ENCODE measurements around the gene HDGF. TPM values are rescaled to one million over a fixed set of nuclear protein-coding genes. Genes with fewer than 3 reads are reported as not detected.

Gene HDGF
- total RNA-seq, 2 experiments from 2014 or later = 60.8 TPM

DNA sequence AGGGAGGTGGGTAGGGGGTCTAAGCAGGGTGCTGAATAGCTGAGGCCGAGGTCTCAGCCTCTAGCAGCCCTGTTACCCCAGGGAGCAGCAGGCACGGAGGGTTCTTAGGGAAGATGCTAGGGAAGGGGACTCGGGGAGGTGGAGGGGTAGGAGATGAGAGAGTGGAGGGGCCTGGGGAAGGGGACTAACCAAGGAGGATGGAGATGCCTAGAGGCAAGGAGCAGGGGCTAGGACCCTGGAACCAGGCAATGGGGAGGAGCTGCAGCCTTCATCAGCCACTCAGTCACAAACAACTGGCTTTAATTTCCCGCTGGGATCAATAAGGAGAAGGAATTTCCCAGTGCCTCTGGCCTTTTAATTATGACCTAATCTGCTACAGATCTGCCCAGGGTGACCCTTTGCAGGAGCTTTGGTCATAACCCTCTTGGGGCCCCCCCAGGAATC lies 43.2 kb downstream of the HDGF start:
- Histone ChIP-seq H3K27ac (ENCODE audit: low read depth in 1 of 2, low read length in 2 of 2) (no peak overlapping the region), H3K4me1 (ENCODE audit: insufficient read depth, low read length) (peaks cover 35% of the 10 kb centered on the region), H3K27me3 (ENCODE audit: control insufficient read depth in 1 of 2, insufficient read depth in 2 of 2, low read length in 2 of 2) (peaks cover 17 to 18% of the 10 kb centered on the region in 2 experiments), H3K9me3 (ENCODE audit: control insufficient read depth in 1 of 2, insufficient read depth in 1 of 2, low read length in 2 of 2) (no peaks in the 10 kb centered on the region), H3K36me3 (ENCODE audit: insufficient read depth, low read length) (no peaks in the 10 kb centered on the region), H3K4me3 (ENCODE audit: low read length) (no peak overlapping the region)
- H3K27me3 Mint-ChIP-seq = peaks cover 21% of the 10 kb centered on the region
- DNase-seq (no peak), ATAC-seq (ENCODE audit: poor library complexity) (no peak)
- H3K36me3 Mint-ChIP-seq (ENCODE audit: low read depth) = no peaks in the 10 kb centered on the region
- intact Hi-C loops (cut with DNase I, micrococcal nuclease) = no loop called here
- H3K9me3 Mint-ChIP-seq = no peaks in the 10 kb centered on the region
- TF ChIP-seq, protein P1, sequence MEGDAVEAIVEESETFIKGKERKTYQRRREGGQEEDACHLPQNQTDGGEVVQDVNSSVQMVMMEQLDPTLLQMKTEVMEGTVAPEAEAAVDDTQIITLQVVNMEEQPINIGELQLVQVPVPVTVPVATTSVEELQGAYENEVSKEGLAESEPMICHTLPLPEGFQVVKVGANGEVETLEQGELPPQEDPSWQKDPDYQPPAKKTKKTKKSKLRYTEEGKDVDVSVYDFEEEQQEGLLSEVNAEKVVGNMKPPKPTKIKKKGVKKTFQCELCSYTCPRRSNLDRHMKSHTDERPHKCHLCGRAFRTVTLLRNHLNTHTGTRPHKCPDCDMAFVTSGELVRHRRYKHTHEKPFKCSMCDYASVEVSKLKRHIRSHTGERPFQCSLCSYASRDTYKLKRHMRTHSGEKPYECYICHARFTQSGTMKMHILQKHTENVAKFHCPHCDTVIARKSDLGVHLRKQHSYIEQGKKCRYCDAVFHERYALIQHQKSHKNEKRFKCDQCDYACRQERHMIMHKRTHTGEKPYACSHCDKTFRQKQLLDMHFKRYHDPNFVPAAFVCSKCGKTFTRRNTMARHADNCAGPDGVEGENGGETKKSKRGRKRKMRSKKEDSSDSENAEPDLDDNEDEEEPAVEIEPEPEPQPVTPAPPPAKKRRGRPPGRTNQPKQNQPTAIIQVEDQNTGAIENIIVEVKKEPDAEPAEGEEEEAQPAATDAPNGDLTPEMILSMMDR (IDR thresholded peaks at IDR 0.05) = no peak
- ChIA-PET CTCF (interaction anchor here (4.2 to 4.6 kb wide), 2 partner anchors 18 to 19 kb away, joined by 43 to 51 read pairs; partner anchors contain the start of genes ISG20L2 and METTL25B), POLR2A (interaction anchor here (0.8 to 1.2 kb wide), 2 partner anchors 18 to 30 kb away, joined by 3 to 4 read pairs; no protein-coding TSS in a partner anchor)
- H3K27ac Mint-ChIP-seq = peak overlapping the region; percentile 77
- H3K4me1 Mint-ChIP-seq (ENCODE audit: low read depth) = peaks cover 32% of the 10 kb centered on the region
- H3K4me3 Mint-ChIP-seq = peak overlapping the region; percentile 38

DNA sequence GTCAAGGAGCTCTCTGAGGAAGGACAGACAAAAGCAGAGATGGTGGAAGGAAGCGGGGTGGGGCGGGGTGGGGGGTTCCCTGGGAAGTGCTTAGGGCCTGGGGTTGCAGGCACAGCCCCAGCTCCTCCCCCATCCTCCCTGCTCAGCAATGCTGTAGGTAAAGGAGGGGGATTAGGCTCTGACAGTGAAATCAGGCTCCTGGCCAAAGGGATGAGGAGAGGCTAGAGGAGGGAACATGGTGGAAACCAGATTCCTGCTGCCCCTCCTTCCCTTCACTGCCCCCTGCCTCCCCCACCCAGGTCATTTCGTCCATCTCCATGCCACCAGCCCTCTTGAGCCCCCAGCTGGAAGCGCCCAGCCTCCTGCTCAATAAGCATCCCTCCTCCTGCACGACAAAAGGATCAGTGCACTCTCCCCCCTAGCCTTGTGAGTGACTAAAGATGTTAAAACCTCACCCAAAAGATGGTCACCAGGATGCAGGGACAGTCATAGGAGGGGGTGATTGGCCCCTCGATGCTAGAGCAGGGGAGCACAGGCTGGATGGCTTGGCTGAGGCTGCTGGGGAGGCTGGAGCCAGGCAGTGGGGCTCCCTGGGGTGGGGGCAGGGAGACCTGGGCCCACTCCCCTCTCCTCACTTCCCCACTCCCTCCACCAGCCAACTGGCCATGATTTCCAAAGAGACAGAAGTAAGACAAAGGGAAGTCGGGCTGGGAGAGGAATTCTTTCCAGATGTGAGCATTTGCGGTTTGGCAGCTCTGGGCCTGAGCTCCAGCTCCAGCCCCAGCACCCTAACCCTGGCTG lies 43.9 kb downstream of the HDGF start:
- ChIA-PET POLR2A (interaction anchor here (0.8 to 2.7 kb wide), 9 partner anchors 8 to 48 kb away, joined by 3 to 25 read pairs (median 8); partner anchors contain the start of genes HDGF, ISG20L2, METTL25B and MRPL24), CTCF (interaction anchor here (0.9 to 4.6 kb wide), 5 partner anchors 18 to 102 kb away, joined by 3 to 51 read pairs (median 5); partner anchors contain the start of genes ISG20L2 and METTL25B)
- no peaks in the 10 kb centered on the region for H3K9me3 Mint-ChIP-seq
- peak overlapping the region; percentile 77 for H3K27ac Mint-ChIP-seq
- H3K4me3 Mint-ChIP-seq = peak overlapping the region; percentile 80
- peaks cover 27% of the 10 kb centered on the region for H3K27me3 Mint-ChIP-seq
- ATAC-seq (ENCODE audit: poor library complexity) (no peak), DNase-seq (peak in 1 of 14 experiments; percentile 18)
- peaks cover 32% of the 10 kb centered on the region for H3K4me1 Mint-ChIP-seq (ENCODE audit: low read depth)
- no peaks in the 10 kb centered on the region for H3K9me3 ChIP-seq (ENCODE audit: control insufficient read depth in 1 of 2, insufficient read depth in 1 of 2, low read length in 2 of 2)
- no peaks in the 10 kb centered on the region for H3K36me3 ChIP-seq (ENCODE audit: insufficient read depth, low read length)
- H3K36me3 Mint-ChIP-seq (ENCODE audit: low read depth) = no peaks in the 10 kb centered on the region
- no peak overlapping the region for H3K4me3 ChIP-seq (ENCODE audit: low read length)
- TF ChIP-seq, protein P1 (IDR thresholded peaks at IDR 0.05) = no peak
- intact Hi-C loops (cut with DNase I, micrococcal nuclease) = loop anchor here (1.0 to 2.0 kb wide), 3 partner anchors 17 to 19 kb away; no protein-coding TSS in a partner anchor
- no peak overlapping the region for H3K27ac ChIP-seq (ENCODE audit: low read depth in 1 of 2, low read length in 2 of 2)
- H3K4me1 ChIP-seq (ENCODE audit: insufficient read depth, low read length) = peaks cover 35% of the 10 kb centered on the region
- peaks cover 19 to 24% of the 10 kb centered on the region in 2 experiments for H3K27me3 ChIP-seq (ENCODE audit: control insufficient read depth in 1 of 2, insufficient read depth in 2 of 2, low read length in 2 of 2)

DNA sequence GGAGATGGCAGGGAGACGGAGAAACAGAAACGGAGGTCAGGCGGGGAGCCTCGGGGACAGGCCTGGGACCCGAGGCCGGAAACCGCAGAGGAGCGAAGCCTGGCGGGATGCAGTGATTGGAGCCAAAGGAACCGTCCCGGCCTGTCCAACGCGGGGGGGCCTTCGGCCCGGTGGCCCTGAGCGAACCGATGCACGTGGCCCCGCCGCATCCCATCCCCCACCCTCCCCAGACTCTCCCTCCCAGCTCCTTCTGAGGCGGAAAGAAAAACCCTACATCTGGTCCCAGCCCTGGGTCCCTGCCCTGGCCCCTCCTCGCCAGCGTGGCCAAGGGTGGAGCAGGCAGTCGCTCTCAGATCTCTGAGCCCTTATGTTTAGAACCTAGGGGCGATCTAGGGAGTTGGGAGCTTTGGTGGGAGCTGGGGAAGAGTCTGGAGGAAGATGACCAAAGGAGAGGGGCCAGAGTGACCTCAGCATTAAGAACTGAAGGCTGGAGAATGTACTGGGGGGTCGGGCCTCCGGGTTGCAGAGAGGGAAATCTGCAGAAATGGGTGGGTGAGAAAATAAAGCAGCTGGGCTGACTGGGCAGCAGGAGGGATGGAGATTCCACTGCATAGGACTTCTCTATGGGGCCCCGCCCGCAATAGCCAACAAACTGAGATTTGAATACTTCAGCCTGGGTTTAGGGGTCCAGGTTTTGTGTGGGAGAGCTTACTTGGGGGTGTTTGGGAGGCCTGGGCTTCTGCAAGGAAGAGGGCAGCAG lies 44.6 kb downstream of the HDGF start:
- intact Hi-C loops (cut with DNase I, micrococcal nuclease) = loop anchor here (1.0 to 2.0 kb wide), 4 partner anchors 18 kb away; no protein-coding TSS in a partner anchor
- H3K36me3 Mint-ChIP-seq (ENCODE audit: low read depth) = no peaks in the 10 kb centered on the region
- ChIA-PET CTCF (interaction anchor here (0.9 to 4.6 kb wide), 10 partner anchors 15 to 101 kb away, joined by 3 to 51 read pairs (median 6); partner anchors contain the start of genes ISG20L2 and METTL25B), POLR2A (interaction anchor here (0.8 to 2.7 kb wide), 14 partner anchors 9 to 206 kb away, joined by 3 to 25 read pairs (median 6); partner anchors contain the start of genes HDGF, ISG20L2, MEF2D and METTL25B)
- Histone ChIP-seq H3K36me3 (ENCODE audit: insufficient read depth, low read length) (no peaks in the 10 kb centered on the region), H3K4me3 (ENCODE audit: low read length) (peak overlapping the region; percentile 77), H3K27me3 (ENCODE audit: control insufficient read depth in 1 of 2, insufficient read depth in 2 of 2, low read length in 2 of 2) (peaks cover 19 to 24% of the 10 kb centered on the region in 2 experiments), H3K9me3 (ENCODE audit: control insufficient read depth in 1 of 2, insufficient read depth in 1 of 2, low read length in 2 of 2) (no peaks in the 10 kb centered on the region), H3K27ac (ENCODE audit: low read depth in 1 of 2, low read length in 2 of 2) (peak overlapping the region; percentile 53 to 66), H3K4me1 (ENCODE audit: insufficient read depth, low read length) (peaks cover 35% of the 10 kb centered on the region)
- H3K27ac Mint-ChIP-seq = peak overlapping the region; percentile 77
- no peaks in the 10 kb centered on the region for H3K9me3 Mint-ChIP-seq
- peak overlapping the region; percentile 97 for H3K4me3 Mint-ChIP-seq
- peaks cover 32% of the 10 kb centered on the region for H3K4me1 Mint-ChIP-seq (ENCODE audit: low read depth)
- DNase-seq = peak in 8 of 14 experiments; percentile 4 to 58 (median 26)
- TF ChIP-seq, protein P1 (IDR thresholded peaks at IDR 0.05) = no peak
- H3K27me3 Mint-ChIP-seq = peaks cover 32% of the 10 kb centered on the region
- ATAC-seq (ENCODE audit: poor library complexity) = peak; percentile 25
